H9 (cell line): ENCODE measurements around the gene RSPH3. TPM values are rescaled to one million over a fixed set of nuclear protein-coding genes. Genes with fewer than 3 reads are reported as not detected.

Experiments used
- DNase-seq: peaks from one replicate; pipeline ENCODE4 v3.0.0-alpha.2; 2017
- H2AFZ ChIP-seq: one replicate; pipeline ENCODE4 v1.6.1; 2013; ENCODE audit warnings: mild to moderate bottlenecking, low read length, control low read depth, moderate library complexity
- H2AK5ac ChIP-seq: 2 replicates; pipeline ENCODE4 v1.6.1; 2013; ENCODE audit warnings: low read length, control low read depth, mixed read lengths; ENCODE audit not compliant: insufficient read length
- H2BK120ac ChIP-seq: one replicate; pipeline ENCODE4 v1.6.1; 2013; ENCODE audit warnings: low read depth, mild to moderate bottlenecking, low read length, control low read depth, inconsistent platforms; ENCODE audit not compliant: poor library complexity, severe bottlenecking
- H2BK12ac ChIP-seq: 2 replicates; pipeline ENCODE4 v1.6.1; 2013; ENCODE audit warnings: low read length, control low read depth, mixed read lengths, low read depth; ENCODE audit not compliant: insufficient read length
- H2BK15ac ChIP-seq: 2 replicates; pipeline ENCODE4 v1.6.1; 2013; ENCODE audit warnings: low read depth, low read length, control low read depth
- H2BK20ac ChIP-seq: one replicate; pipeline ENCODE4 v1.6.1; 2013; ENCODE audit warnings: low read depth, mild to moderate bottlenecking, low read length, control low read depth, inconsistent platforms; ENCODE audit not compliant: poor library complexity, severe bottlenecking
- H2BK5ac ChIP-seq: 2 replicates; pipeline ENCODE4 v1.6.1; 2013; ENCODE audit warnings: low read length, control low read depth, mixed read lengths; ENCODE audit not compliant: insufficient read length
- H3K14ac ChIP-seq: 2 replicates; pipeline ENCODE4 v1.6.1; 2013; ENCODE audit warnings: low read length, control low read depth; ENCODE audit not compliant: insufficient read depth
- H3K18ac ChIP-seq: 2 replicates; pipeline ENCODE4 v1.6.1; 2013; ENCODE audit warnings: low read depth, mild to moderate bottlenecking, mixed read lengths, low read length, control low read depth; ENCODE audit not compliant: insufficient read length
- H3K23ac ChIP-seq: 2 replicates; pipeline ENCODE4 v1.6.1; 2013; ENCODE audit warnings: low read length, control low read depth, mixed read lengths, low read depth; ENCODE audit not compliant: insufficient read length
- H3K23me2 ChIP-seq: 2 replicates; pipeline ENCODE4 v1.6.1; 2013; ENCODE audit warnings: low read depth, mild to moderate bottlenecking, mixed read lengths, low read length, control low read depth; ENCODE audit not compliant: insufficient read length, poor library complexity, severe bottlenecking
- H3K27ac ChIP-seq: 2 replicates; pipeline ENCODE4 v1.5.1; 2013; ENCODE audit warnings: low read length, control low read depth, mixed read lengths, low read depth; ENCODE audit not compliant: insufficient read length
- H3K27me3 ChIP-seq: 2 replicates; pipeline ENCODE4 v1.6.1; 2013; ENCODE audit warnings: low read length, control low read depth, inconsistent platforms; ENCODE audit not compliant: insufficient read depth
- H3K4ac ChIP-seq: 2 replicates; pipeline ENCODE4 v1.6.1; 2013; ENCODE audit warnings: low read depth, mild to moderate bottlenecking, control low read depth, inconsistent platforms, low read length, moderate library complexity
- H3K4me1 ChIP-seq: 2 replicates; pipeline ENCODE4 v1.6.1; 2013; ENCODE audit warnings: low read length, control low read depth, inconsistent platforms; ENCODE audit not compliant: insufficient read depth
- H3K4me2 ChIP-seq: 2 replicates; pipeline ENCODE4 v1.6.1; 2013; ENCODE audit warnings: low read length, control low read depth, mixed read lengths; ENCODE audit not compliant: insufficient read length, insufficient read depth
- H3K56ac ChIP-seq: 2 replicates; pipeline ENCODE4 v1.6.1; 2013; ENCODE audit warnings: low read depth, mild to moderate bottlenecking, mixed read lengths, low read length, control low read depth; ENCODE audit not compliant: insufficient read length
- H3K79me1 ChIP-seq: 2 replicates; pipeline ENCODE4 v1.6.1; 2013; ENCODE audit warnings: low read depth, mild to moderate bottlenecking, moderate library complexity, low read length, control low read depth, inconsistent platforms; ENCODE audit not compliant: insufficient read depth, poor library complexity, severe bottlenecking
- H3K79me2 ChIP-seq: 2 replicates; pipeline ENCODE4 v1.6.1; 2013; ENCODE audit warnings: low read length, control low read depth, inconsistent platforms; ENCODE audit not compliant: insufficient read depth
- H3K9ac ChIP-seq: 2 replicates; pipeline ENCODE4 v1.6.1; 2013; ENCODE audit warnings: low read length, control low read depth, mixed read lengths; ENCODE audit not compliant: insufficient read length; ENCODE audit errors: extremely low read depth
- H3K9me3 ChIP-seq: one replicate; pipeline ENCODE4 v1.6.1; 2013; ENCODE audit warnings: low read depth, low read length, inconsistent platforms; ENCODE audit not compliant: control insufficient read depth
- H3T11ph ChIP-seq: one replicate; pipeline ENCODE4 v1.6.1; 2013; ENCODE audit warnings: mild to moderate bottlenecking, low read length, control low read depth, inconsistent platforms
- H4K20me1 ChIP-seq: one replicate; pipeline ENCODE4 v1.6.1; 2013; ENCODE audit not compliant: control insufficient read depth, insufficient read length, insufficient read depth
- H4K5ac ChIP-seq: 2 replicates; pipeline ENCODE4 v1.6.1; 2013; ENCODE audit warnings: low read depth, mild to moderate bottlenecking, mixed read lengths, low read length, control low read depth; ENCODE audit not compliant: insufficient read length
- H4K8ac ChIP-seq: replicated peaks from 2 replicates; pipeline ENCODE4 v1.6.1; 2013; ENCODE audit warnings: low read length, control low read depth, mixed read lengths, low read depth; ENCODE audit not compliant: insufficient read length
- H4K91ac ChIP-seq: 2 replicates; pipeline ENCODE4 v1.6.1; 2013; ENCODE audit warnings: low read depth, mild to moderate bottlenecking, moderate library complexity, mixed read lengths, low read length, control low read depth; ENCODE audit not compliant: insufficient read length
- H3K27ac Mint-ChIP-seq, 3 experiments: 2 replicates in 2 of 3; 3 replicates in 1 of 3; pipeline ENCODE4 v1.8.0; 2020 to 2021; ENCODE audit warnings: mixed read lengths in 3 of 3, mild to moderate bottlenecking in 1 of 3, moderate library complexity in 1 of 3
- H3K27me3 Mint-ChIP-seq: 2 replicates; pipeline ENCODE4 v1.8.0; 2021; ENCODE audit warnings: low read depth, mild to moderate bottlenecking, moderate library complexity, mixed read lengths
- H3K36me3 Mint-ChIP-seq, 3 experiments: 2 replicates in 2 of 3; 3 replicates in 1 of 3; pipeline ENCODE4 v1.8.0; 2020 to 2021; ENCODE audit warnings: low read depth in 3 of 3, mixed read lengths in 3 of 3; ENCODE audit not compliant: insufficient read depth in 1 of 3
- H3K4me1 Mint-ChIP-seq, 2 experiments: 2 replicates each; pipeline ENCODE4 v1.8.0; 2020; ENCODE audit warnings: mixed read lengths in 2 of 2
- H3K4me3 Mint-ChIP-seq, 2 experiments: 2 replicates in 1 of 2; 3 replicates in 1 of 2; pipeline ENCODE4 v1.8.0; 2020 to 2021; ENCODE audit warnings: mild to moderate bottlenecking in 2 of 2, mixed read lengths in 2 of 2, moderate library complexity in 1 of 2
- H3K9me3 Mint-ChIP-seq, 2 experiments: 2 replicates in 1 of 2; 3 replicates in 1 of 2; pipeline ENCODE4 v1.8.0; 2020; ENCODE audit warnings: mild to moderate bottlenecking in 2 of 2, mixed read lengths in 2 of 2, moderate library complexity in 1 of 2
- CTCF ChIP-seq: fragments of 200-600 bp; sonication (generic); conservative IDR thresholded peaks from 3 replicates; pipeline ENCODE4 v1.8.0; 2021; ENCODE audit warnings: antibody characterized with exemption, mild to moderate bottlenecking
- total RNA-seq: library from RNA; stranded (reverse); gene quantifications from 2 replicates; pipeline ENCODE4 v1.2.1, GENCODE V29; 2021

RSPH3 gene
- total RNA-seq, 1 experiment from 2014 or later: 2.2 TPM

GRCh38 chr6:159014406-159014805 lies 14.4 kb upstream of the RSPH3 start:
- Histone ChIP-seq H3K14ac (no peak overlapping the region), H3K27ac (no peak overlapping the region), H2BK20ac (no peak overlapping the region), H3K23ac (no peak overlapping the region), H3K56ac (no peak overlapping the region), H3K27me3 (no peaks in the 10 kb centered on the region), H3K9me3 (no peaks in the 10 kb centered on the region), H3K79me1 (no peaks in the 10 kb centered on the region), H4K20me1 (no peaks in the 10 kb centered on the region), H3K4me2 (no peak overlapping the region), H3K9ac (no peak overlapping the region), H2BK12ac (no peak overlapping the region), H2BK15ac (no peak overlapping the region), H2BK5ac (no peak overlapping the region), H3K18ac (no peak overlapping the region), H2AK5ac (no peak overlapping the region), H3K4me1 (no peaks in the 10 kb centered on the region), H3K79me2 (no peaks in the 10 kb centered on the region), H3T11ph (no peak overlapping the region), H3K4ac (no peak overlapping the region), H4K8ac (no peak overlapping the region), H2AFZ (no peak overlapping the region), H2BK120ac (no peak overlapping the region), H3K23me2 (no peaks in the 10 kb centered on the region), H4K91ac (no peak overlapping the region), H4K5ac (no peak overlapping the region)
- H3K36me3 Mint-ChIP-seq: no peaks in the 10 kb centered on the region
- H3K4me3 Mint-ChIP-seq: no peak overlapping the region
- H3K9me3 Mint-ChIP-seq: no peaks in the 10 kb centered on the region; a peak in 1 of 5 replicates
- no peaks in the 10 kb centered on the region; the same call in 1 of the 2 replicates for H3K27me3 Mint-ChIP-seq
- no peak for TF ChIP-seq CTCF
- no peak overlapping the region for H3K27ac Mint-ChIP-seq
- no peaks in the 10 kb centered on the region for H3K4me1 Mint-ChIP-seq
- DNase-seq: no peak
